Raji (cell line): Measurements from ENCODE around the gene TRMT61A.
A peak's percentile ranks its signal among the peaks of the same experiment; 100 is the strongest.

ENCODE experiments used
- POLR2A ChIP-seq: IDR thresholded peaks from 2 replicates; pipeline ENCODE4 v1.6.1; 2011; ENCODE audit warnings: low read depth, low read length, control low read depth; ENCODE audit not compliant: insufficient read depth

Gene TRMT61A

DNA sequence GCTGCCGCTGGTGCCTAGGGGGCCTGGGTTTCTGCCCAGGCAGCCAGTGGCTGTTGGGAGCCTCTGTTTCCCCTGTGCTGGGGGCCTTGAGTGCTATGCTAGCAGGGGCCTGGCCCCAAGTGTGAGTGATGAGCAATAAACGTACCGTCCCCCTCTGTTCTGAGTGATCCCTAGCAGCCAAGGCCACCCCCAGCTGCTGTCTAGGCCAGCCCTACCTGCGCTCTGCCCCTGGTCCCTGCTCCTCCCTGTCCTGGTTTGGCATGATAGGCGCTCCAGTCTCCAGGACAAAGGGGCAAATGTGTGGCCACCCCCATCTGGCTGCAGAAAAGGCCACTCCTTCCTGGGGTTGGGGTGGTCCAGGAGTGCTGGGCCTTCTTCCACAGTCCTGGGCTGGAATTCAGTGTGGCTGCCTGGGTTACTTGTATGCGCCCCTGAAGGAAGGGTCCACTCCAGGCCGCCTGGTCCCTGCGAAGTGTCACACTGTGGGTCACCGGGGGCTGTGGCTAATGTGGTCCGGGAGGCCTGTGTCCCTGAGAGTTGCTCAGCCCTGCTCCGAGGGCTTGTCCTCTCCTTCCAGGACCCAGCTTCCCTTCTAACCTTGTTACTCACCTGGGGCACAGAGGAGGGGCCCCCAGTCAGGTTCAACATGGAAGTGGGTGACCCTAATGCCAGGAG is 7.0 kb downstream of the TRMT61A start:
- TF ChIP-seq POLR2A = no peak

DNA sequence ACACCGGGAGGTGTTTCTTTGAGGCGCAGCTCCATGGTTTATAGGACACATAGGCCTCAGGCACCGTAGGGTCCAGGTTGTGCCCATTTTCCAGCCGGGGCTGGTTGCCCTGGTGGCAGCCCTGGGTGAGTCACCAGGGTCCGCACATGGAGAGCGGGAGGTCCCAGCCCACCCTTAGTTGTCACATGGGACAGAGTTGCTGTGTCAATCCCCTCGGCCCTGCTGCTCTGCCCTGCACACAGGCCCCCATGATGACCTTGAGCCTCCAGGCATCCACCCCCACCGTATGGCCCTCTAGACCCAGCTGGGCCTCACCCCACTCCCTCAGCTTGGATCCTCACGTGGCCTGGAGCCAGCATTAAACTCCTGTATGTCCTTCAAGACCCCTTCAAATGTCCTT is 7.7 kb downstream of the TRMT61A start:
- no peak for TF ChIP-seq POLR2A

DNA sequence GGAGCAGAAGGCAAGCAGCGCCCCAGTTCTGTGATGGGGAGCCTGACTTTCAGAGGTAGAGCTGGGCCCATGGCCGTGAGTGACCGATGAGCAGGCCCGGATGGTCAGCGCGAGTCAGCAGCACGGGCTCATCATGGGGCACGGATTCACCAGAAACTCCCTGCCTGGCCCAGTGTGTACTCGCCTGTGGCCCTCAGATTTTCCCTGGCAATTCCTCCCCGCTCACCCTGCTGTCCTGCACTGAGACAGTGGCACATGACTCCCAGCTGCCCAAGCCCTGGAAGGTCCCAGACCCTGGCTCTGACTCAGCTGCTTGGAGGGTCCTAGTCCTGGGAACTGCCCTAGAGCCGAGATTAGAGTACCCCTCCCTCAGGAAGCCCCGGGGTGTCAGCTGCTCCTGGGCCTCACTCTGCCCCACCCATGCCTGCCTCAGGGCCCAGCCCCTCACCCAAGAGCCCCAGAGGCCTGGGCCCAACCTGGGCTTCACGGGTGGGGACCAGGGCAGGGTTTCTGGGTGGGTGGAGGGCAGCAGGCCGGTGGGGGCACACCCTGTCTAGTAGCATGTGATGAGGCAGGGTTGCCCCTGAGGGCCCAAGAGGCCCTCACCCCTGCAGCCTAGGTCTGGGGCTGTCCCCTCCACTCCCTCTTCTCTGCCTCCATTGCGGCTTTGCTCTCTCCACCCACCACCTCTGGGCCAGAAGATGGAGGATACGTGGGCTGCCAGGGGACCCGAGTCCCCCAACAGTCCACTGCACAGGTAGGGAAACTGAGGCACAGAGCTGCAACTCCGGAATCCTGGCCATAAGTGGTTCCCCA is 8.4 kb downstream of the TRMT61A start:
- no peak for TF ChIP-seq POLR2A

GRCh38 chr14:103538291-103539055 is 9.5 kb downstream of the TRMT61A start:
- peak; percentile 36; the same call in 1 of the 2 replicates for TF ChIP-seq POLR2A

DNA sequence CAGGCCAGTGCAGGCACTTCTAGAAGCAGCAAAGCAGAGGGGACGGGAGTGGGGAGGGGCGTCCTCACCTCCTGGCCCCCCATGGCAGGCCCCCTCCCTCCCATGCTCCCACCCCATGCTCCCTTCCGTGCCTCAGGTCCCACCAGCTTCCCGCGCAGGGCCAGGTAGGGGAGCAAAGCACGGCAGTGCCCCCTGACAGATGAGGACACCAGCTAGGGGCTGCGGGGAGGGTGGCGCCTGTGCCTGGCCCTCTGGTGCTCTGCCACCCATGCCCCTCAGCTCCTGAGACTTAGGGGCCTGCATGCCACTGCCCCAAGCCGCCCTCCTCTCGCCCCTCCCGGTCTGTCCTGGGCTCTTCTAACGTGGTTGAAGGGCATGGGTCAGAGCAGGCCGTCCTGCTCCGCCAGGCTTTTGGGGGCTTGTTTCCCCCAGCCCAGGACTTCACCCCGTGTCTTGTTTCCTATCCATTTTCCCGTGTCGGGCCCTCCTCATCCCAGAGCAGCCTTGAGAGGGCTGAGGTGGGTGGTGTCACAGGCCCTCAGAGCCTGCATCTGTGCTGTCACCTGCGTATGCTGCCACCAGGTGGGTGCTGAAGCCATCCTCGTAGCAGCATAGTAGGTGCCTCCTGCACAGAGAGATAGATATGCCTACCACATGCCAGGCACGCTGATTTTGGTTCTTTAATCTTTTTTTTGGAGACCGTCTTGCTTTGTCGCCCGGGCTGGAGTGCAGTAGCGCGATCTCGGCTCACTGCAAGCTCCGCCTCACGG is 10.2 kb downstream of the TRMT61A start:
- 0 out of 2 replicates have a peak, but pooled peaks have one; percentile 5 for TF ChIP-seq POLR2A

DNA sequence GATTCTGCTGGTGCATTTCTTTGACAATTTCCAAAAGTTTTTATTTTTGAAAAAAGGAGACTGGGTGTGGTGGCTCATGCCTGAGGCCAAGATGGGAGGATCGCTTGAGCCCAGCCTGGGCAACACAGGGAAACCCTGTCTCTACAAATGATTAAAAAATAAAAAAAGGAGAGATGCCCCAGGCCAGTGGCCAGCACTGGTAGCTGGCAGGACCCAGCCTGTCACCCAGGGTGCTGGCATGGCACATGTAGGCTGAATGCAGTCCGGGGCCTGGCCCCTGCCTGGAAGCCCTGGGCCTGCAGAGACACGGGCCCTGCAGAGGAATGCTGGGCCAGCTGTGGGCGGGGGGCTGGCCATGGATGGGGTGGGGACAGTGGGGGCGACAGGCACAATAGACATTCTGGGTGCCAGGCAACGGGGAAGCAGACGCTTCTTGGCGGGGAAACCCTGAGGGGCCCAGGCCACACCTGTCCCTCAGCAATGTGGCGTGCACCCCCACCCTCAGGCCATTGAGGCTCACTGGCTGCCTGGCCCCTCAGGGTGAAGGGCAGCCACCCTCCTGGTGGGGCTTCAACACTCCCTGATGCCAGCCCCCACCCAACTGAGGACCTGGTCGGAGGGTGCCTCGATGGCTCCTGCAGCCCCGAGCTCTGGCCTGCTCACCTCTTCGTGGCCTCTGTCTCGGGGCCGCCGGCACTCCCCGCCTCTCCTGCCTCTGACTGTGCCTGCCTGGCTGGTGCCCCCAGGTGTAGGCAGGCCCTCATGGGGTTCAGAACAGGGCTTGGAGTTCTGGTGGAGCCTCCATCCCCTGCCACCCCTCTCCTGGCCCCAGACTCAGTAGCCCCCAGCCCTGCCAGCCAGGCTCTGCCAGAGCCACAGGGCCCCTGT is 12.1 kb downstream of the TRMT61A start:
- no peak for TF ChIP-seq POLR2A

- TF ChIP-seq POLR2A = no peak
Measured at GRCh38 chr14:103541709-103542604, 13.0 kb downstream of the TRMT61A start.

- no peak for TF ChIP-seq POLR2A
Measured at GRCh38 chr14:103542605-103543088, 13.7 kb downstream of the TRMT61A start.

GRCh38 chr14:103543140-103543539 is 14.1 kb downstream of the TRMT61A start:
- no peak for TF ChIP-seq POLR2A

DNA sequence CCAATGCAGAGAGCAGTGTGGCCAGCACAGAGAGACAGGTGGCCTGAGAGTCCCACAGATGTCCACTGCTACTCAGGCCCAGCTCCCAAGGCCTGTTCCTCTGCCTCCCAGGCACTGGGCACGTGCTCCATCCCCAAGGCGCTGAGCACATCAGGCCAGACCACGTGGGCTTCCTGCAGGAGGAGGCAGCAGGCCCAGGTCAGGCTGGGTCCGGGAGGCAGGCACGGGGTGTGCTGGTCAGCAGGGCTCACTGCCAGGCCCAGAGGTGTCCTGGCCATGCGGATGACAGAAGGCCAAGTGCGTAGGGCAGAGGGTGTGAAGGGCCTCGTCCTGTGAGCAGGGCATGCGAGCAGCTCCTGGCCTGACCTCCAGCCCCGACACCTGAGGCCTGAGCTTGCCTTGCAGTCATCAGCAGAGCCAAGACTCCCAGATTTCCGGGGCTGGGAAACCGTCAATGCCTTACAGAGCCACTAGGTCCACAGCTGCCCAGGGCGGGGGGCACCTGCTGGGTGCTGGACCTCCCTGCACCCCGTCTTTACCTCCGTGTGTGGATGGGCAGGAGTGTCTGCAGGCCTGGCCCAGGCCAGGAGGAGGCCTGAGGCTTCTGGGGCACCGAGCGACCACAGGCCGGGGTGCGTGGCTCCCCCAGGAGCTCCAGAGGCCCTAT is 14.9 kb downstream of the TRMT61A start:
- TF ChIP-seq POLR2A = no peak

DNA sequence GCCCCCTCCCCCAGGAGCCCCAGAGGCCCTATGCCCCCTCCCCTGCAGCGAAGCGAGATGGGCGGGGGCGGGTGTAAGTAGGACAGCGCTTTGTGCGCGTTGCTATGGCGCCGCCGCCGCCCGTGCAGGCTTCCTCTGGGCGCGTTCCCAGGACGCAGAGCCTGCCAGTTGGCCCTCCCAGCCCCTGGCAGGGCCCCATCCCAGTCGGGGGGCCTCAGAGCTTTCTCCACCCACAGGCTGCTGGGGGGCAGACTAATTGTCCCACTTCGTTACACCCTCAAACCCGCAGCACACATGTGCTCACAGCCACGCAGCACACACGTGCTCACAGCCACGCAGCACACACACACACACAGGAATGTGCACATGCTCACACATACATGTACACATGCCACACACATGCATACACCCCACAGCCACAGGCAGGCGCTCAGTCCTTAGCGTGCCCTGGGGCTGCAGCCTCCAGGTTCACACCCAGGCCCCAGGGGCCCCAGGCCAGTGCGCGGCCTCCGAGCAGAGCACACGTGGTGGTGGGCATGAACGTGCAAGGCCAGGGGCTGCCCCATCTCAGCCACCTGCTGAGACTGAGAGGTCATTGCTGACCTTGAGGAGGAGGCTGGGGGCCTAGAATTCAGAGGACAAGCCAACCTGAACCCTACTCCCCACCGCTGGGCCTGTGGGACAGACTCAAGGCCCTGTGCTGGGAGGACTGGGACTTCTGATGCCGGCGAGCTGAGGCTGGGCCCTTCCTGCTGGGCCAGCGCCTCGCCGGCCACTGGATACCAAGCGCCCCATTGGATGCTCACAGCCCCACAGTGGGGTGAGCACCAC is 15.6 kb downstream of the TRMT61A start:
- no peak for TF ChIP-seq POLR2A

DNA sequence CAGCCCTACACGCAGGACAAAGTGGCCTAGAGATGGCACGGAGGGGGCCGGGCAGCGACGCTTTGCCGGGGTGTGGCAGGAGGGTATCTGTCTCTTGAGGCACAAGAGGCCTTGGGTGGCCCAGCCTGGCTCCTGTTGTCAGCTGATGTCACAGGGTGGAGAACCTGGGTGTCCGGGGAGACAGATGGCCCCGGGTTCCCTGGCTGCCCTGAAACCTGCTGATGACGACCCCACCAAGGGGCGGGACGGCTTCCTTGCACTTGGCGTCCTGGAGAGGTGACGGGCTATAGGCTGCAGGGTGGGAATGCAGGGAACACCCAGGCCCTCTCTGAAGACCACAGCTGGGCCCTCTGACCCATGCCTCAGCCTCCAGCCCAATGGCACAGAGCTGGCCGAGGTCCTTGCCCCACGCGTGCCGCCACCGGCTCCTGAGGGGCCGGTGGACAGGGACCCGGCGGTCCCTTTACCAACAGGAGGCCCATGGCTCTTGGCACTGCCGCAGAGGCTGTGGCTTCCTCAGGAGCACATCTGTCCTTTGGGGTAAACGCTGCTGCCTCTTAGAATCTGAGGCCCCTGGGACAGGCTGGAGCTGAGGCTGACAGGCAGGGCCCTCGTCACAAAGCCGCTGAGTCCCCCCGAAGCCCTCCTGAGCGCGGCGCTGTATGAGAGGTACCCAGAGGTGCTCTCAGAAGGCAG is 16.4 kb downstream of the TRMT61A start:
- no peak for TF ChIP-seq POLR2A
